Panc1 (cell line): ENCODE results near the gene TNK1. TPM values are rescaled to one million over a fixed set of nuclear protein-coding genes. Genes with fewer than 3 reads are reported as not detected.
A peak's percentile ranks its signal among the peaks of the same experiment; 100 is the strongest.

ENCODE experiments used
- ATAC-seq: fragments of 200-7000 bp; cut with Tn5 transposase; 2 replicates; pipeline ENCODE4 v1.9.1; 2020; ENCODE audit warnings: mild to moderate bottlenecking, moderate library complexity
- BruUV-seq: library from RNA; stranded (reverse); fragments of 400-500 nt; replicated peaks from 2 replicates; lab custom pipeline; 2021; lab: Mats Ljungman, UMichigan
- CTCF ChIA-PET: fragments of 300-600 bp; sonication (Branson Sonifier 250); formaldehyde crosslinking; loops from one replicate; lab custom pipeline; 2022; ENCODE audit warnings: antibody characterized with exemption; lab: Charles Lee
- POLR2A ChIA-PET: fragments of 300-600 bp; sonication (Branson Sonifier 250); formaldehyde crosslinking; loops from one replicate; lab custom pipeline; 2022; ENCODE audit warnings: antibody characterized with exemption; lab: Charles Lee
- DNase-seq: peaks from one replicate; pipeline ENCODE4 v3.0.0-alpha.2; 2010; ENCODE audit warnings: low read depth, low spot score
- H3K27ac ChIP-seq: 2 replicates; pipeline ENCODE4 v1.5.1; 2011; ENCODE audit warnings: mild to moderate bottlenecking, low read length, inconsistent platforms
- H3K27me3 ChIP-seq: fragments of 200-500 bp; sonication (Bioruptor generic); 2 replicates; pipeline ENCODE4 v1.6.0; 2014; ENCODE audit warnings: low read length, inconsistent platforms; ENCODE audit not compliant: control insufficient read depth, insufficient read depth
- H3K36me3 ChIP-seq: fragments of 200-500 bp; sonication (Bioruptor generic); 2 replicates; pipeline ENCODE4 v1.5.1; 2014; ENCODE audit warnings: inconsistent platforms, mild to moderate bottlenecking, low read length, moderate library complexity; ENCODE audit not compliant: control insufficient read depth, insufficient read depth
- H3K4me1 ChIP-seq: 2 replicates; pipeline ENCODE4 v1.5.1; 2011; ENCODE audit warnings: inconsistent platforms, mild to moderate bottlenecking, low read length, moderate library complexity; ENCODE audit not compliant: control insufficient read depth, insufficient read depth
- H3K4me3 ChIP-seq, 2 experiments: 2 replicates each; pipeline ENCODE4 v1.5.1; 2011 to 2012; ENCODE audit warnings: low read depth in 2 of 2, low read length in 2 of 2, mild to moderate bottlenecking in 2 of 2, inconsistent platforms in 1 of 2, moderate library complexity in 1 of 2
- H3K9me3 ChIP-seq: fragments of 200-500 bp; sonication (Bioruptor generic); 2 replicates; pipeline ENCODE4 v1.5.1; 2014; ENCODE audit warnings: low read depth, mild to moderate bottlenecking, inconsistent platforms, low read length, moderate library complexity; ENCODE audit not compliant: control insufficient read depth, insufficient read depth
- CTCF ChIP-seq: fragments of 450-650 bp; IDR thresholded peaks from 2 replicates; pipeline ENCODE4 v1.5.1; 2017; ENCODE audit warnings: mild to moderate bottlenecking
- POLR2AphosphoS5 ChIP-seq: IDR thresholded peaks from 2 replicates; pipeline ENCODE4 v1.6.1; 2012; ENCODE audit warnings: mild to moderate bottlenecking, low read depth, low read length, moderate library complexity
- REST ChIP-seq, 2 experiments: IDR thresholded peaks; 2 replicates each; pipeline ENCODE4 v1.6.1; 2011 to 2012; ENCODE audit warnings: low read depth in 2 of 2, control low read depth in 1 of 2, low read length in 1 of 2, mild to moderate bottlenecking in 1 of 2, moderate library complexity in 1 of 2; ENCODE audit not compliant: insufficient read depth in 1 of 2
- SIN3A ChIP-seq: IDR thresholded peaks from 2 replicates; pipeline ENCODE4 v1.6.1; 2012; ENCODE audit warnings: low read depth, mild to moderate bottlenecking, low read length, moderate library complexity, borderline replicate concordance; ENCODE audit not compliant: insufficient read depth
- TCF7L2 ChIP-seq: IDR thresholded peaks from 2 replicates; pipeline ENCODE4 v1.6.1; 2011; ENCODE audit warnings: mild to moderate bottlenecking, low read depth, low read length, inconsistent platforms
- in situ Hi-C: cut with HindIII; loops from 2 replicates; pipeline ENCODE4 v1.10.0; 2016; ENCODE audit warnings: low sequenced_read_pairs, low pct_unique_long_range_greater_than_20kb
- intact Hi-C: fragments of 100-400 bp; cut with micrococcal nuclease; formaldehyde crosslinking; loops from one replicate; pipeline ENCODE4 v1.10.0; 2022; ENCODE audit not compliant: unreplicated experiment
- total RNA-seq: library from RNA; stranded (reverse); gene quantifications from one replicate; pipeline ENCODE4 v1.2.1, GENCODE V29; 2021; ENCODE audit not compliant: unreplicated experiment

TNK1 gene
- total RNA-seq, 1 experiment from 2014 or later = 6.2 TPM

GRCh38 chr17:7394452-7395191, 13.7 kb downstream of the TNK1 start, which contains the start of gene PLSCR3:
Gene PLSCR3 (minus strand): TSS chr17:7394525. CDS start chr17:7394110, 415 bp downstream.
- intact Hi-C loops = no loop called here
- Histone ChIP-seq H3K4me1 (no peaks in the 10 kb centered on the region), H3K27me3 (no peaks in the 10 kb centered on the region), H3K36me3 (no peaks in the 10 kb centered on the region), H3K27ac (peak within 1 kb of the TSS; percentile 77), H3K4me3 (peak within 1 kb of the TSS; percentile 71 to 82), H3K9me3 (no peaks in the 10 kb centered on the region)
- ATAC-seq (peak; percentile 92), DNase-seq (no peak)
- TF ChIP-seq CTCF (no peak; the same call in 1 of the 2 replicates), SIN3A (0 out of 2 replicates have a peak, but pooled peaks have one; percentile 42), POLR2AphosphoS5 (peak; percentile 69), TCF7L2 (no peak), REST (IDR thresholded peaks at IDR 0.05; ENCODE audit: insufficient read depth in 1 of 2, low read depth in 2 of 2, low read length in 1 of 2) (no peak)
- no TSS peak for BruUV-seq
- CTCF ChIA-PET = interaction anchor here (0.7 kb wide), 1 partner anchor 39 kb away, joined by 4 read pairs; no protein-coding TSS in a partner anchor
- POLR2A ChIA-PET = interaction anchor here (0.6 kb wide), 1 partner anchor 12 kb away, joined by 3 read pairs; no protein-coding TSS in a partner anchor
- in situ Hi-C loops = no loop called here

- BruUV-seq = no TSS peak
- no peak for TF ChIP-seq TCF7L2
- TF ChIP-seq CTCF = no peak
- TF ChIP-seq SIN3A = no peak
- no peak for TF ChIP-seq REST (IDR thresholded peaks at IDR 0.05; ENCODE audit: insufficient read depth in 1 of 2, low read depth in 2 of 2, low read length in 1 of 2)
- TF ChIP-seq POLR2AphosphoS5 = no peak
- H3K4me3 ChIP-seq = no peak overlapping the region
- no peak for ATAC-seq
- intact Hi-C loops (no loop called here), in situ Hi-C loops (no loop called here)
- no peak overlapping the region for H3K27ac ChIP-seq
- no peaks in the 10 kb centered on the region for H3K27me3 ChIP-seq
- no peaks in the 10 kb centered on the region for H3K9me3 ChIP-seq
- CTCF ChIA-PET = no interaction called here
- DNase-seq = no peak
- POLR2A ChIA-PET = no interaction called here
- no peaks in the 10 kb centered on the region for H3K4me1 ChIP-seq
- no peaks in the 10 kb centered on the region for H3K36me3 ChIP-seq
These were observed 15.3 kb downstream of the TNK1 start for GRCh38 chr17:7396147-7396546.
